SW480 (cell line): ENCODE measurements around the gene TM9SF4.

Source experiments
- DNase-seq: peaks from one replicate; pipeline ENCODE4 v3.0.0-alpha.2; 2016; ENCODE audit warnings: low spot score

The TM9SF4 gene

DNA sequence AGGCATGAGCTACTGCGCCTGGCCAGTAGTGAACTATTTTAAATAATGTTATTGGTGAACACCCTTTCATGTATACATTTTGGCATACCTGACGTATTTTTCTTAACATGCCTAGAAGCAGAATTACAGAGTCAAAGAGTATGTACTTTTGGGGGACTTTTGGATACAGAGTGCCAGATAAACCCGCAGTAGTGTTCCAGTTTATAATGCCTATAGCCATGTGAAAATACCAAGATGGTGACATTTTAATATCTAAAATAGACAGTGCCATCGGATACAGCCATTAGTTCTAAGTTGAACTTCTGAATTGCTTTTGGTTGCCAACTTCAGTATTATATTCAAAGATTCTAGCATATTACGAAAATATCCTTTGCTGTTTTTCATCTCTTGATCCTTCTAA, 20.3 kb downstream of the TM9SF4 start:
- DNase-seq, result no peak

DNA sequence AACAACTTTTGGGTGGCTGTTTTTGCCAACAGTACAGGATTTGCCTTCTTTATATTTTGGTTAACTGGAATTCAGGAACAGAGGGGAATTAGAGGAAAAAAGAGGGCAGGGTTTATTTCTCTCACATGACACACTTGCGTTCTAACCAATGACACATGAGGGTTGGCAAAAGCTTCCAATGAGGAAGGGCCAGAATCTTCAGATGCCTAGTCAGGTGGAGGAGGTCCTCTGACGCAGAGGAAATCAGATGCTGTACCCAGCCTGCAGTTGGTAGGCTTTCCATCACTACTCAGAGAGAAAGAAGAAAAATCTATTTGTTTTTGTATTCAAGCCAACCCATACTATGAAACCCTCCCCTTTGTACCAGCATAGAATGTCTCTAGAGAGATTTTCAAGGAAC, 20.8 kb downstream of the TM9SF4 start:
- no peak for DNase-seq

DNA sequence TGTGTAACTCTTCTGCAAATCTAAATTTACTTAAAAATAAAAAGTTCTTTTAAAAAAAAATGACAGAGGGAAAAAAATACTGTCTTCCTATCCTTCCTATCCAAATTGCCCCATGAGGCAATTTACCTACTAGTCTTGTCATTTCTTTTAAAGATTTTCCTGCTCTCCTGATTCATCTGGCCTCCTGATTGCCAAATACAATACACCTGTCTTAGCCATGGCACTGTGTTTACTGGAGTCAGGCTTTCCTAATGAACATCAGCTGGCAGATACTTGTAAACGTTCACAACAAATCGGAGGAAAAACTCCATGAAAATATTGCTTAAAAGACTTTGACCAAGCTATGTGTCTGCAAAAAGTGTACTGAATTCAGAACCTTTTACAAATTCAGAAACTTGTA, 21.5 kb downstream of the TM9SF4 start:
- no peak for DNase-seq

DNA sequence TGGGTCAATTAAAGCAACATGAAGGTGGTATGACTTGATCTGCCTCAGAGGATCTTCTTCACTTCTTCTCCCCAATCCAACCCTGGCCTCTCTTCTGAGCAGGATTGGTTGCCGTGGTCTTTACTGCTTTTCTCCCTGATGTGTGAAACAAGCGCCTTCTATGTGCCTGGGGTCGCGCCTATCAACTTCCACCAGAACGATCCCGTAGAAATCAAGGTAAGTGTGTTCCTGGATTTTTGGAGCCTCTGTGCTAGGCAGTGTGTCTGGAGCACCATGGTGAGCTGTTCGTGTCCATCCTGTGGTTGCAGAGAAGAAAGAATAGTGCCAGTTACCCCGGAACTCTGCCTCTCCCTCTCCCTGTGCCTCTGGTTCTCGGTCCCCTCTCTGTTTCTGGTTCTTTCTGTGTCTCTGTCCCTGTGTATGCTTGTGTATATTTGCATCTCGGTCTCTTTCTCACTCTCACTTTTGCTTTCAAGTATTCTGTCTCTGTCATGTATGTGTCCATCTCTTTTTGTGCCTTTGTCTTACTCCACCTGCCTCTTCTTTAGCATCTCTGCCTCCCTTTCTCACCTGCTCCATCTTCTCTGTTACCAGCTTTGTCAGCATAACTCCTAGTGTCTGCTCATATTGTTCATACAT, 23.5 kb downstream of the TM9SF4 start:
- DNase-seq, result no peak

DNA sequence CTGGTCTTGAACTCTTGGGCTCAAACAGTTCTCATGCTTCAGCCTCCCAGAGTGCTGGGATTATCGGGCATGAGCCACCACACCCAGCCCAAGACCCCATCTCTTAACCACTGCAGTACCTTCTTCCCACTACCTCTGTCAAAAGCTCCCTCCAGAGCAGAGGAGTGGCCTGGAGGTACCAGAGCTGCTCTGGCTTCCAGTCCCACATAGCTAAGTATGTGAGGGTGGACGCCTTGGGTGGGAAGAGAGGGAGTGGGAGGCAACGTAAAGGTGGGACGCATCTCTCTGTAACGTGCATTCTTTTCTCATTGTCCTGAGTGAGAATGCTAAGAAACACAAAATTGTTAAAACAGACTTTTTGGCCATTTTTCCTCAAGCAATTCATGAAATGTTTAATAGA, 24.5 kb downstream of the TM9SF4 start:
- DNase-seq, result no peak

DNA sequence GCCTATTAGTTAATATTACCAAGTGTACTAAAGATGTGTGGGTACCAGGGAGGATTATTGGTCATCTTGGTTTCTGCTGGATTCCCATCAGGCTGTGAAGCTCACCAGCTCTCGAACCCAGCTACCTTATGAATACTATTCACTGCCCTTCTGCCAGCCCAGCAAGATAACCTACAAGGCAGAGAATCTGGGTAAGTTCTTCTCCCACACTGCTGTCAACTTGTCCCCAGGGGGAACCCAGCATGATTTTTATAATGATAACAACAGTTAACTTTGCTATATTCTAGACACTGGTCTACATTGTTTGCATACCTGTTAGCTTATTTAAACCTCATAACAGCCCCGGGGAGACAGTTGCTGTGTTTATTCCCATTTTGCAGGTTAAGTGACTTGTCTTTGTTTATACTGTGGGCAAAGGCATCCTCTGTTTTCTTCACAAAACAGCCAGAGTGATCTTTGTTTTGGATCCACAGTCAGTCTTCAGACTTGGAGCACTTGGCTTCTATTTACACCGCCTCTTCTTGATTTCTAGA, 26.5 kb downstream of the TM9SF4 start:
- no peak for DNase-seq

DNA sequence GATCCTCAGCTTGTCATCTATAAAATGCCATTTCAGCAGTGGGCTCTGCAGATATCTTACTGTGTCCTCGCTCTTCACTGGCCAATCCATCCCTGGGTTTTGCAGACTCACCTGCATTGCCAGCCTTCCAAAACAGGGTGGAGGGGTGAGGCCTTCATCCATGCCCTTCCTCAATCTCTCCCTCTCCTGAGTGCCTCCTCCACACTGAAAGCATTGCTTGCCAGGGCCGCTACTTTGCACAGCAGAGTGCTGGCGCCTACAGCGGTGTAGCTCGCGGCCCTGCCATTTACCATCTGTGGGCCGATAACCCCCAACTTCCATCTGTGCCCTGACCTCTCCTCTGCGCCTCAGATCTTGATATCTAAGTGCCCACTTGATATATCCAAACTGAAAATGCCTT, 29.4 kb downstream of the TM9SF4 start:
- DNase-seq, result no peak

DNA sequence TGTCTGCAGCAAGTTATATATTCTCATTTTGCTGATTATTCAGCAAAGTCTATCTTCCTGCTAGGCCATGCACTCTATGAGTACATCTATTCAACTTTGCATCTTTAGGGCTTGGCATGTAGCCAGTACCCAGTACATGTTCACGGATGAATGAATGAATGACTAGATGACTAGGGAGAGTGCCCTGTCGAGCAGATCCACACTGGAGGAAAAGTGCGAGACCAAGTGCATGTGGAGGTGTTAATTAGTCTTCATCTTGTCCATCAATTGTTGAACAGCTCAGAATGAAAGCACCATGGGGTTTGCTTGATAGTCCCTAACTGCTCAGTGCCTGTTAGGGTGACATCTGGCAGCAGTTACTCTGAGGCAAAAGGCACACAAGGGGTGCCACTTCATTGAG, 30.4 kb downstream of the TM9SF4 start:
- DNase-seq, result no peak

DNA sequence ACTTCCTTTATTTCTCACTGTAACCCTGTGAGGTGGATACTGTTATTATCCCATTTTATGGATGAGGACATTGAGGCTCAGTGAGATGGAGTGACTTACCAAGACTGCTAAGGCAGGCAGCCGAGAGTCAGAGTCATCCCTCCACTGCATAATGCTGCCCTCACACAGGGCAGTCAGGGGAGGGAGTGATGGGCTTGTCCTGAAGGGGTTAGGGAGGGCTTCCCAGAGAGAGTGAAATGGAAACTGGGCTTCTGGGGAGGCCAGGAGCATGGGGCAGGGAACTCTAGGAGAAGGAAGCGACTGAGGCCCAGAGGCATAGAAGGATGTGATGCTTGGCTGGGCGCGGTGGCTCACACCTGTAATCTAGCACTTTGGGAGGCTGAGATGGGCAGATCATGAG, 31.1 kb downstream of the TM9SF4 start:
- DNase-seq, result no peak

DNA sequence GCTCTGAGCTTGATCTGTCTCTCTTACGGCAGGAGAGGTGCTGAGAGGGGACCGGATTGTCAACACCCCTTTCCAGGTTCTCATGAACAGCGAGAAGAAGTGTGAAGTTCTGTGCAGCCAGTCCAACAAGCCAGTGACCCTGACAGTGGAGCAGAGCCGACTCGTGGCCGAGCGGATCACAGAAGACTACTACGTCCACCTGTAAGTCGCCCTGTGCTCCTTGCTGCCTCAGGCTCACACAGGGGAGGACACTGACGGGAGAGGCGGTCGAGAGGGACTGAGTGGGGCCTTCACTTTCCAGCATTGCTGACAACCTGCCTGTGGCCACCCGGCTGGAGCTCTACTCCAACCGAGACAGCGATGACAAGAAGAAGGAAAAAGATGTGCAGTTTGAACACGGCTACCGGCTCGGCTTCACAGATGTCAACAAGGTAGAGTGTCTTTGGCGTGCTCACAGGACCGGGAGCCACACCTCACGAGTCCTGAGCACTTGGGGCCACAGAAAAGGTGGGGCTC, 32.0 kb downstream of the TM9SF4 start:
- DNase-seq, result no peak

DNA sequence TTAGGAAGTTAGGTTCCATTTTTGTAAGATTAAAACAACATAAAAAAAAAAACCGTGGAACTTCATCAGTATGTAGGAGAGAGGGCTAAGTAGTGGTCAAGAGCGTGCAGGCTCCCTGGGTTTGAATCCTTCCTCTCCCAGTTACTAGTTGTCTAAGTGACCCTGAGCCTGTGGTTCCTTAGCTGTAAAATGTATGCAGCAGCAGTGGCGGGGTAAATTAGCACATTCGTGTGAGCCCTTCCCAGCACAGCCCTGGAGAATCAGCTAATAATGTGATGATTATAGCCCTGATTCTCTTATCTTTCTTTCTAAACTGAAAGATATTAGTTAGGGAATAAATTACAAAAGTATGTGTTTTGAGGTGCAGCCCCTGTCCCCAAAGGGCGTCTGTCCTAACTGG, 32.6 kb downstream of the TM9SF4 start:
- no peak for DNase-seq

DNA sequence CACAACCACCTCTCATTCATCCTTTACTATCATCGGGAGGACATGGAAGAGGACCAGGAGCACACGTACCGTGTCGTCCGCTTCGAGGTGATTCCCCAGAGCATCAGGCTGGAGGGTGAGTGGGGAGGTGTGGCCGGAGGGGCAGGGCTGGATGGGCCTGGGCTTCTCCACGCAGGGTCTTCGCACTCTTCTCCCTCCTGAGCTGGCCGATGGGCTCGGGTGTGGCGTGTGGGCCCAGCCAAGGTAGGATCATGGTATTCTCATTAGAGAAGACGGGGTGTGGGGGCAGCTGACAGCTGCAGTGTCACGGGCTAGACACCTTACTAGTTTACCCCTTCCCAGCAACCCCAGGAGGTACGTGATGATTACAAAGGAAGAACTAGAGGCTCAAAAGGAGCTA, 33.5 kb downstream of the TM9SF4 start:
- no peak for DNase-seq

DNA sequence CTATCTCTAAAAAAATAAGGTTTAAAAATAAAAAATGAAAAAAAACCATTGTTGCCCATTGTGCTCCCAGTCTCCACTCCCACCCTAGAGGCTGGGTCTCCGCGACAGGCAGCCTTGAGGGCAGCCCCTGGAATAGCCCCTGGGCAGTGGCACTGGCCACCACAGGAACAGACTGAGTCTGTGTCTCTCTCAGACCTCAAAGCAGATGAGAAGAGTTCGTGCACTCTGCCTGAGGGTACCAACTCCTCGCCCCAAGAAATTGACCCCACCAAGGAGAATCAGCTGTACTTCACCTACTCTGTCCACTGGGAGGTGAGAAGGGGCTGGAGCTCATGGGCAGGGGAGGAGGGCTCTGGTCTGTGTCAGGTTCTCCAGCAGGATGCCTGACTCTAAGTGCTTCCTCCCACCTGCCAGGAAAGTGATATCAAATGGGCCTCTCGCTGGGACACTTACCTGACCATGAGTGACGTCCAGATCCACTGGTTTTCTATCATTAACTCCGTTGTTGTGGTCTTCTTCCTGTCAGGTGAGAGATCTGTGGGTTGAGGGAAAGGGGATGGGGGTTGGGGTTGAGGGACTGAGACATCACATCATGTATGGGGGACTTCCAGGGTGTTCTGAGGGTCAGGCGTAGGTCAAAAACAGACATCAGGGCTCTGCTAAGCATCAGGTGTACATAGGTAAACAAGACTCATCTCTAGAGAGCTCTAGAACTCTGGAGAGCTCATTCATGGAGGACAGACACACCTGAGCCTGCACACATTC, 35.6 kb downstream of the TM9SF4 start:
- DNase-seq, result no peak

DNA sequence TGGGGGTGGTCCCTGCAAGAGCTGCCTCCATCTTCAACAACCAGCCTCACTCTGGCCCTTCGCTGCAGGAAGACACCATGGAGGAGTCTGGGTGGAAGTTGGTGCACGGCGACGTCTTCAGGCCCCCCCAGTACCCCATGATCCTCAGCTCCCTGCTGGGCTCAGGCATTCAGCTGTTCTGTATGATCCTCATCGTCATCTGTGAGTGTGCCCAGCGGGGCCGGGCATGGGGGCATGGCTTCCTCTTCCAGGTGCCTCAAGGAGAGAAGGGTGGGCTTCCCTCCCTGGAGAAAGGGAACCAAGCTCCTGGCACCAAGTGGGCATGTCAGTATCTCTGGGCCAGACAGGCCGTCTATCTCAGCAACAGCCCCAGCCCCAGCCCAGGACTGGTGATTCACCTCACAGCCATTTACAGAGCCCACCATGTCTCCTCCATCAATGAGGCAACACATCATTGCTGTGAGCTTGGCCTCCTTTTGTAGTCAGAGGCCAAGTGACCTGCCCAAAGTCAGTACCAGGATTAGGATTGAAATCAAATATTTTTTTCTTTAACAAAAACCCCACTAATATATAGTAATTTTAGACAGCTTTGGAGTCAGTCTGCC, 40.2 kb downstream of the TM9SF4 start:
- no peak for DNase-seq

DNA sequence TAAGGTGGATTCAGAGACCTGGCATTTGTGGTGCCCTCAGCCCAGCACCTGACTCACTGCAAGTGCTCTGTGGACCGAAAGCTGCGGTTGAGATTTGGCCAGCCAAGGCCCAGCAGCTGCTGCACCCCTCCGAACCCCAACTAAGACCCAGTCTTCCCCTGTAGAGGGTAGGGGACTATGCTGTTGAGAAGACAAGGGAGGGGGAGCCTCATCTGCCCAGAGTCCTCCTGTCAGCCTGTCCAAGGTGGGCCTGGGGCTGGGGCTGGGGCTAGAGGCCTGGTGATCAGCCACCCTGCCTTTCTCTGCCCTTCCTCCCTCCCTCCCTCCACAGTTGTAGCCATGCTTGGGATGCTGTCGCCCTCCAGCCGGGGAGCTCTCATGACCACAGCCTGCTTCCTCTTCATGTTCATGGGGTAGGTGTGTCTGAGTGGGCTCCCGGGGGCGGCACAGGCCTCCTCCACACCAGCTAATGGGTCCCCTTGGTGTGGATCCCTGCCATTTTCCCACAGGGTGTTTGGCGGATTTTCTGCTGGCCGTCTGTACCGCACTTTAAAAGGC, 40.9 kb downstream of the TM9SF4 start:
- no peak for DNase-seq

DNA sequence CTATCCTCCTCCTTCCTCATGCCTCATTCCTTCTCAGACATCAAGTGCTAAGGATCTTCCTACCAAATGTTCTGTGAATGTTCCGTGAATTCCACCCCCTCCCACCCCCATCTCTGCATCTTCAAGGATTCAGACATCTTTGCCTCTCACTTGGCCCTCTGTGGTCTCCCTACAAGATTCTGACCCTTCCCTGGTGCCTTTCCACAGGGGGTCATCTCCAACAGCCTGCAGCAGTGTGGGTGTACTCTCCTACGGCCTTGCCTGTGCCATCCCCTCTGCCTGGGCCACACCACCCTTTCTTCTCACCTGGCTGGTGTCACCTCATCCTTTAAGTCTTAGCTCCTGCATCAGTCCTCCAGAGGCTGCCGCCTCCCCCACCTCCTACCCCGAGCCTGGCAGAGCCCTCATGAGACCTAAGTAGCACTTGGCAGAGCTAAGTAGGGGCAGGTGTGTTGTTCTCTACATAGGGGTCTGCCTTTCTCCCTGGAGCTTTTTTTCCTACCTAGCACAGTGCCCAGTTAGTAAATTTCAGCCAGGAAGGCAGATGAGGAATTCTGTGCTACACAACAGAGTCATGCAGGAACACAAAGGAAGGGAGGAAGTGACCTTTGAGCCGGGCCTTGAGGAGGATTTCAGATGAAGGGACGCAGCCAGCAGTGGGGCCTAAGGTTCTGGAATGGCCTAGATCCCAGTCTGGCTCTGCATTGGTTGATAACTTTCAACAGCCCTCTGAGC, 43.1 kb downstream of the TM9SF4 start:
- DNase-seq, result no peak

DNA sequence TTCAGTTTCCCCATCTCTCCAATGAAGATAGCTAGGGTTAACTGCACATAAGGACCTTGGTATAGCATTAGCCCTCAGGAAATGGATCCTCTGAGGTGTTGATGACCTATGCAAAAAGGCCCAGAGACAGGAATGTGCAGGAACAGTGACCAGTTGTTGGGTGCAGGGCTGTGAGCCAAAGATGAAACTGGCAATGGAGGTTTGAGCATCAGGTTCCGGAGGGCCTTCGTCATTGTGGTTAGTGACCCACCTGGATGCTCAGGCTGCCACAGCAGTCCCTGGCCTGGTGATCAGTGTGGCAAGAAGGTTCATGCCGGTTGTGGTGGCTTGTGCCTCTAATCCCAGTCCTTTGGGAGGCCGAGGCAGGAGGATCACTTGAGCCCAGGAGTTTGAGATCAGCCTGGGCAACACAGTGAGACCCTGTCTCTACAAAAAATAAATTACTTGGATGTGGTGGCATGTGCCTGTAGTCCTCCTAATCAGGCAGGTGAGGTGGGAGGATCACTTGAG, 43.7 kb downstream of the TM9SF4 start:
- no peak for DNase-seq

DNA sequence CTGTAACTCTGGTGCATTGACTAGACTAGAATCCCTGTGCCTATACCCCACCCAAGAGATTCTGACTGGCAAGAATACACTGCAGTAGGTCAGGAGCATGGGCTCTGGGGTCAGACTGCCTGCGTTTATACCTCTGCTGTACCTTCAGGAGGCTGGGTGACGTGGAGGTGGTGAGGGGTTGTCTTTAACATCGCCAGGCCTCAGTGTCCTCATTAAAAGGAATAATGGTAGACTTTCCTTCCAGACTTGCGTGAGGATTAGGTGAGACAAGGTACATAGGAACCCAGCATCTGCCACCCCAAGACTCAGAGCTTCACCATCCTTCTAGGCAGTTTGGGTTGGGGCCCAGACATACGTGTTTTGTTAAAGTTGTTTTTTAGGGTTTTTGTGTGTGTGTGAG, 44.3 kb downstream of the TM9SF4 start:
- no peak for DNase-seq

DNA sequence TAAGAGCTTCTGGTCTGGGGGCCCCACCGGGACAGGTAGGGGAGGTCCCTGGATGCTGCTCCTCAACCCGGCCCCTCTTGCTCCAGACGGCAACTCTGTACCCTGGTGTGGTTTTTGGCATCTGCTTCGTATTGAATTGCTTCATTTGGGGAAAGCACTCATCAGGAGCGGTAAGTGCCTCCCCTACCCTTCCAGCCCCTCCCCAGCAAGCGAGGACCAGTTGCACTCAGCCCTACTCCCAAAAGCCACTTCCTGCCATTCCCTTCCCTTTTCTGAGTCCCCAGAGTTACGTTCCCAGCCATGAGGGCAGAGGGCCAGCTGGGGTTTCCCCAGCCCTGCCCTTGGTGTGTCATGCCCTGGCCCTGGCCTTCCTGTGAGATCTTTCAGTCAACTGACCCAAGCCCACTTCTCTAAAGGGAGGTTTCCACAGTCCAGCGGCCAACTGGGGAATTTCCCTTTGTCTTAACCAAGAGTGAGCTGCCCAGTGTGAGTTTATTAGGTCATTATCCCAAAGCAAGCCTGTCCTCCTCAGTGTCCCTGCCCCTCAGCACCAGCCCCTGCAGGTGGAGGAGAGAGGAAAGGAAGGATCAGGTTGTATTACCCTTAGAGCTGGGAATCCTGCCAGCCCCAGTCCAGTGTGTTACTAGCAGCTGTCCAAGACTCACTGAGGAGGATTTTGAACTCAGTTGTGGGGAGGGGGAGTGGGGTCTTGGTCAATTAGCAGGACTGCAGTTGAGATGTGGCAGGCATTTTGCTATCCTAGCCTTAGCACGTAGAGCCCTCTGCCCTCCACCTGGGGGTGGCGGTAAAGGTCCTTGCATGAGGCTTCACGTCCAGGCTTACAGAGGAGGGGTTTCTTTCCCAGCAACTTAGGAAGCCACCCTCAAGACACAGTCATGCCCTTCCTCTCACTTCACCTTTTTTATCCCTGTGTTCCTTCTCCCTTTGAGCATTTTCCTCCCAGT, 45.8 kb downstream of the TM9SF4 start:
- DNase-seq, result peak; percentile 61

DNA sequence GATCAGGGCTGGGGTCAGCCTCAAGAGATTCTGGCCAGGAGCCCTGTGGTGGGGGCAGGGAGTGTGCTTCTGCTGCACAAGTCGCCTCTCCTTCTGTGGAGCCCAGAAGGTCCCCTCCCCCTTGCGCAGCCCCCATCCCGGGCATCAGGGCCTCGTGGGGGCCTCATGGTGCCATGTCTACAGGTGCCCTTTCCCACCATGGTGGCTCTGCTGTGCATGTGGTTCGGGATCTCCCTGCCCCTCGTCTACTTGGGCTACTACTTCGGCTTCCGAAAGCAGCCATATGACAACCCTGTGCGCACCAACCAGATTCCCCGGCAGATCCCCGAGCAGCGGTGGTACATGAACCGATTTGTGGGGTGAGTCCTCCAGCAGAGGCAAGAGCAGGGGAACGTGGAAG, 48.1 kb downstream of the TM9SF4 start:
- no peak for DNase-seq

DNA sequence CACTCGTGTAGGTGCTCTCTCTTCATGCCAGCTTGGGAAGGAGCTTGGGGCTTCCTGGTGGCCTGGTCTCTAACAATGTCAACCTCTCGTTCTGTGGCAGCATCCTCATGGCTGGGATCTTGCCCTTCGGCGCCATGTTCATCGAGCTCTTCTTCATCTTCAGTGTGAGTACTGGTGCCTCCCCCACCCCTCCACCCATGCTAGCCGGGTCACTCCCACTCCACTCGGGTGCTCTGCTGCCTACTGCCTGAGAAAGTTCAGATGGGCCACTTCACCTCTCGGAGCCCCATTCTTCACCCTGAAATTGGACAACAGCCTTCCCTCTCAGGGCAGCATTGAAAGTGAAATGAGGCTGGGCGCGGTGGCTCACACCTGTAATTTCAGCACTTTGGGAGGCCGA, 48.8 kb downstream of the TM9SF4 start:
- no peak for DNase-seq
